B cell (primary cell): ENCODE results near the gene ITIH1.

Source experiments
- EZH2 ChIP-seq: IDR thresholded peaks from 2 replicates; pipeline ENCODE4 v1.6.1; 2012; ENCODE audit warnings: borderline replicate concordance, low read depth, mild to moderate bottlenecking, moderate library complexity, low read length; ENCODE audit not compliant: insufficient read depth, poor library complexity, severe bottlenecking
- TF ChIP-seq, protein P1 (sequence below): fragments of 200-600 bp; IDR thresholded peaks from one replicate; pipeline ENCODE4 v1.8.0; 2022; ENCODE audit warnings: antibody characterized with exemption, mild to moderate bottlenecking

DNA sequence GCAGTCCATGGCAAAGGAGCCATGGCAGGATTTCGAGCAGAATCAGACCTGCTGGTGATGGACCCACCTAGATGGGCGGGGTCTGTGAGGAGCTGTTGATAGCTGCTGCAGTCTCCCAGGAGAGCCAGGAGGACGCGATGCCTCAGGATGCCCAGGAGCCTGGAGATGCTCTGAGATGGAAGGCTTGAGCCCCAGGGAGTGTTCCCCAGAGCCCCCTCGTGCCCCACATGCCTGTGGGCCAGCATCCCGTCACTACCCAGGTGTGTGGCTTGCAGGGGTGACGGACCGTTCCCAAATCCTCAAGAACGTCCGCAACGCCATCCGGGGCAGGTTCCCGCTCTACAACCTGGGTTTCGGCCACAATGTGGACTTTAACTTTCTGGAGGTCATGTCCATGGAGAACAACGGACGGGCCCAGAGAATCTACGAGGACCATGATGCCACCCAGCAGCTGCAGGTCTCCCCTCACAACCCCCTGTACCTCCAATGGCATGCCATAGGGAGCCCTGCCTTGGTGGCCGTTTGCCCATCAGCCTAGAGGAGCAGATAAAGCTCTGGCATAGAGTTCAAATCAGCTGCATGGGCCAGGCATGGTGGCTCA is 6.7 kb downstream of the ITIH1 start:
- TF ChIP-seq EZH2 = no peak
- TF ChIP-seq, protein P1, sequence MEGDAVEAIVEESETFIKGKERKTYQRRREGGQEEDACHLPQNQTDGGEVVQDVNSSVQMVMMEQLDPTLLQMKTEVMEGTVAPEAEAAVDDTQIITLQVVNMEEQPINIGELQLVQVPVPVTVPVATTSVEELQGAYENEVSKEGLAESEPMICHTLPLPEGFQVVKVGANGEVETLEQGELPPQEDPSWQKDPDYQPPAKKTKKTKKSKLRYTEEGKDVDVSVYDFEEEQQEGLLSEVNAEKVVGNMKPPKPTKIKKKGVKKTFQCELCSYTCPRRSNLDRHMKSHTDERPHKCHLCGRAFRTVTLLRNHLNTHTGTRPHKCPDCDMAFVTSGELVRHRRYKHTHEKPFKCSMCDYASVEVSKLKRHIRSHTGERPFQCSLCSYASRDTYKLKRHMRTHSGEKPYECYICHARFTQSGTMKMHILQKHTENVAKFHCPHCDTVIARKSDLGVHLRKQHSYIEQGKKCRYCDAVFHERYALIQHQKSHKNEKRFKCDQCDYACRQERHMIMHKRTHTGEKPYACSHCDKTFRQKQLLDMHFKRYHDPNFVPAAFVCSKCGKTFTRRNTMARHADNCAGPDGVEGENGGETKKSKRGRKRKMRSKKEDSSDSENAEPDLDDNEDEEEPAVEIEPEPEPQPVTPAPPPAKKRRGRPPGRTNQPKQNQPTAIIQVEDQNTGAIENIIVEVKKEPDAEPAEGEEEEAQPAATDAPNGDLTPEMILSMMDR = no peak
